Measurements from ENCODE around the gene PCDHGB3.

DNA sequence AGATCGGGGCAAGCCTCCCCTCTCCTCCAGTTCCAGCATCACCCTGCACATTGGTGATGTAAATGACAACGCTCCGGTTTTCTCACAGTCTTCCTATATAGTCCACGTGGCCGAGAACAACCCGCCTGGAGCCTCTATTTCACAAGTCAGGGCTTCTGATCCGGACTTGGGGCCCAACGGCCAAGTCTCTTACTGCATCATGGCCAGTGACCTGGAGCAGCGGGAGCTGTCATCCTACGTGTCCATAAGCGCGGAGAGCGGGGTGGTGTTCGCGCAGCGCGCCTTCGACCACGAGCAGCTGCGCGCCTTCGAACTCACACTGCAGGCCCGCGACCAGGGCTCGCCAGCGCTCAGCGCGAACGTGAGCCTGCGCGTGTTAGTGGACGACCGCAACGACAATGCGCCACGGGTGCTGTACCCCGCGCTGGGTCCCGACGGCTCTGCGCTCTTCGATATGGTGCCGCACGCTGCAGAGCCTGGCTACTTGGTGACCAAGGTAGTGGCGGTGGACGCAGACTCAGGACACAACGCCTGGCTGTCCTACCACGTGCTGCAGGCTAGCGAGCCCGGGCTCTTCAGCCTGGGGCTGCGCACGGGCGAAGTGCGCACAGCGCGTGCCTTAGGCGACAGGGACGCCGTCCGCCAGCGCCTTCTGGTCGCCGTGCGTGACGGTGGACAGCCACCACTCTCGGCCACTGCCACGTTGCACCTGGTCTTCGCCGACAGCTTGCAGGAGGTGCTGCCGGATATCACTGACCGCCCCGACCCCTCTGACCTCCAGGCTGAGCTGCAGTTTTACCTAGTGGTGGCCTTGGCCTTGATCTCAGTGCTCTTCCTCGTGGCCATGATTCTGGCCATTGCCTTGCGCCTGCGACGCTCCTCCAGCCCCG, 19.4 kb downstream of the PCDHGB3 start:
- no peak for TF ChIP-seq POLR2AphosphoS5 (IDR thresholded peaks at IDR 0.05)
- TF ChIP-seq TAF1 (IDR thresholded peaks at IDR 0.05; ENCODE audit: low read depth) = no peak
- TF ChIP-seq, protein P1, sequence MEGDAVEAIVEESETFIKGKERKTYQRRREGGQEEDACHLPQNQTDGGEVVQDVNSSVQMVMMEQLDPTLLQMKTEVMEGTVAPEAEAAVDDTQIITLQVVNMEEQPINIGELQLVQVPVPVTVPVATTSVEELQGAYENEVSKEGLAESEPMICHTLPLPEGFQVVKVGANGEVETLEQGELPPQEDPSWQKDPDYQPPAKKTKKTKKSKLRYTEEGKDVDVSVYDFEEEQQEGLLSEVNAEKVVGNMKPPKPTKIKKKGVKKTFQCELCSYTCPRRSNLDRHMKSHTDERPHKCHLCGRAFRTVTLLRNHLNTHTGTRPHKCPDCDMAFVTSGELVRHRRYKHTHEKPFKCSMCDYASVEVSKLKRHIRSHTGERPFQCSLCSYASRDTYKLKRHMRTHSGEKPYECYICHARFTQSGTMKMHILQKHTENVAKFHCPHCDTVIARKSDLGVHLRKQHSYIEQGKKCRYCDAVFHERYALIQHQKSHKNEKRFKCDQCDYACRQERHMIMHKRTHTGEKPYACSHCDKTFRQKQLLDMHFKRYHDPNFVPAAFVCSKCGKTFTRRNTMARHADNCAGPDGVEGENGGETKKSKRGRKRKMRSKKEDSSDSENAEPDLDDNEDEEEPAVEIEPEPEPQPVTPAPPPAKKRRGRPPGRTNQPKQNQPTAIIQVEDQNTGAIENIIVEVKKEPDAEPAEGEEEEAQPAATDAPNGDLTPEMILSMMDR (IDR thresholded peaks at IDR 0.05; ENCODE audit: poor library complexity, severe bottlenecking) = no peak
- TF ChIP-seq EP300 (conservative IDR thresholded peaks at IDR 0.05; ENCODE audit: poor library complexity, severe bottlenecking) = no peak
- no peak for TF ChIP-seq MXI1 (conservative IDR thresholded peaks at IDR 0.05; ENCODE audit: poor library complexity, severe bottlenecking)
- no peak for TF ChIP-seq EZH2 (IDR thresholded peaks at IDR 0.05; ENCODE audit: borderline replicate concordance, insufficient read depth, low read length, poor library complexity, severe bottlenecking)
- TF ChIP-seq REST (IDR thresholded peaks at IDR 0.05; ENCODE audit: borderline replicate concordance) = no peak
- TF ChIP-seq SMC3 (conservative IDR thresholded peaks at IDR 0.05; ENCODE audit: poor library complexity) = no peak

All from neural cell (in vitro differentiated cells).